SJCRH30 (cell line): ENCODE results near the gene SCLY. TPM values are rescaled to one million over a fixed set of nuclear protein-coding genes. Genes with fewer than 3 reads are reported as not detected.

Source experiments
- DNase-seq, 2 experiments: peaks; one replicate each; pipeline ENCODE4 v3.0.0-alpha.2; 2015 to 2020
- H3K27ac ChIP-seq: fragments of 250-450 bp; sonication (Bioruptor Pico); 2 replicates; pipeline ENCODE4 v1.5.1; 2020; ENCODE audit warnings: mild to moderate bottlenecking, moderate library complexity
- H3K27me3 ChIP-seq: fragments of 250-450 bp; sonication (Bioruptor Pico); 2 replicates; pipeline ENCODE4 v1.5.1; 2020; ENCODE audit warnings: mild to moderate bottlenecking, moderate library complexity
- H3K36me3 ChIP-seq: fragments of 250-450 bp; sonication (Bioruptor Pico); 2 replicates; pipeline ENCODE4 v1.5.1; 2020; ENCODE audit warnings: mild to moderate bottlenecking, moderate library complexity
- H3K4me1 ChIP-seq: fragments of 250-450 bp; sonication (Bioruptor Pico); 2 replicates; pipeline ENCODE4 v1.5.1; 2020; ENCODE audit warnings: mild to moderate bottlenecking, moderate library complexity
- H3K4me3 ChIP-seq: fragments of 250-450 bp; sonication (Bioruptor Pico); 2 replicates; pipeline ENCODE4 v1.5.1; 2020; ENCODE audit warnings: mild to moderate bottlenecking, moderate library complexity
- H3K9me3 ChIP-seq: fragments of 250-450 bp; sonication (Bioruptor Pico); replicated peaks from 2 replicates; pipeline ENCODE4 v1.5.1; 2020; ENCODE audit warnings: mild to moderate bottlenecking, moderate library complexity
- total RNA-seq: library from RNA; depleted of rRNA; stranded (reverse); fragments of >200 nt; shearing (Covaris generic); gene quantifications from 2 replicates; pipeline ENCODE4 v1.2.3, GENCODE V29; 2014; rRNA removed

Gene SCLY, protein sequence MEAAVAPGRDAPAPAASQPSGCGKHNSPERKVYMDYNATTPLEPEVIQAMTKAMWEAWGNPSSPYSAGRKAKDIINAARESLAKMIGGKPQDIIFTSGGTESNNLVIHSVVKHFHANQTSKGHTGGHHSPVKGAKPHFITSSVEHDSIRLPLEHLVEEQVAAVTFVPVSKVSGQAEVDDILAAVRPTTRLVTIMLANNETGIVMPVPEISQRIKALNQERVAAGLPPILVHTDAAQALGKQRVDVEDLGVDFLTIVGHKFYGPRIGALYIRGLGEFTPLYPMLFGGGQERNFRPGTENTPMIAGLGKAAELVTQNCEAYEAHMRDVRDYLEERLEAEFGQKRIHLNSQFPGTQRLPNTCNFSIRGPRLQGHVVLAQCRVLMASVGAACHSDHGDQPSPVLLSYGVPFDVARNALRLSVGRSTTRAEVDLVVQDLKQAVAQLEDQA
- total RNA-seq = 35.9 and 36.7 TPM in 2 replicates

DNA sequence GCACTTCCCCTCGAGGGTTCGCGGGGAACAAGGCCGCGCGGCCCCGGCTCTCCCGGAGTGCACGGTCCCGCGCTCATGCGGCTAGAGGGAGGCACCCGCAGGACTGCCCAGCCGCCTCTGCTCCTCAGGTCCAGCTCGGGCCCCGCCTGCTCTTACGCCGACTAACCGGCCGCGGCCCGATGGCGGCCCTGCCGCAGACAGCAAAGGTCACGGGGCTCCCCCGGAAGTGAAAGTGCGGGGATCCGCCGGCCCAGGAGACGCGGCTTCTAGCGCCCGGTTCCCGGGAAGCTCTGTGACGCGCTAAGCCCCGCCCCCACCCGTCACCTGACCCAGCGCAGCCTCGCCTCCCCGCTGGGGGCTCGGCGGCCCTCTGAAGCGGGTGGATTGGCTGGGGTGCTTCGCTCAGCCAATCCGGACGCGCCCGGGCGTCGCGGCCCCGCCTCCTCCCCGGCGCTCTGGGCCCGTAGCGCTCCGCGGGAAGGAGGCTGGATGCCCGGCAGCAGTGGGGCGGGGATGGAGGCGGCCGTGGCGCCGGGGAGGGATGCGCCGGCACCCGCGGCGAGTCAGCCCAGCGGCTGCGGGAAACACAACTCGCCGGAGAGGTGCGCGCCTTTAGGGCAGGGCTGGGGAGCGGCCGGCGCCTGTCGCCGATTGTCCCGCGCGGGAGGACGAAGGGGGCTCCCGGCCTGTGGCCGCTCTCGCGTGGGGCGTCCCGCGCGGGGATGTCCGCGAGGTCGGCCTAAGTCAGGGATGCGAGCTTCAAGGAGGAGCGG, at the start of gene SCLY:
Gene SCLY (plus strand): TSS at position 460 of the 773 bp plus-strand sequence. CDS start 54 bp downstream, at position 514.
- peaks cover 9% of the 10 kb centered on the region for H3K36me3 ChIP-seq
- H3K4me3 ChIP-seq = peak within 1 kb of the TSS; percentile 92
- H3K4me1 ChIP-seq = peaks cover 18% of the 10 kb centered on the region
- peak within 1 kb of the TSS; percentile 80 for H3K27ac ChIP-seq
- DNase-seq = peak; percentile 98 to 99
- H3K9me3 ChIP-seq = no peaks in the 10 kb centered on the region
- no peaks in the 10 kb centered on the region for H3K27me3 ChIP-seq

DNA sequence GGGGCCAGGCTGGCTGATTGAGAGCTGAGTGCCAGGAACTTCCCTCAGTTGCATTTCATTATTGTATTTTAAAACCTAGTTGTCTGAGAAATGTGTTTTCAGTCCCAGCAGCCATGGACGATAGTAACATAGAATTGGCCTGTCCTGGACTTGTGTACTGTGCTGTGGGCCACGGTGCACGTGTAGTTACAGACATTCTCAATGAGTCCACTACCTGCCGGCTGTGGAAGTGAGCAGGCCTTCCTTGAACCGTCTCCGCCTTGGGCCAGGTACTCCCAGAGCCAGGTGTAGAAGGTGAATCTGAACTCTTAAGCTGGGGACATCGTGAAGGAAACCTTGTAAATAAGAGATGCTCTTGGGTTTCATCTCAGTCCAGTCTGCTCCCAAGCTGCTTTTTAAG, 47.0 kb upstream of the SCLY start:
- H3K4me1 ChIP-seq = no peaks in the 10 kb centered on the region
- H3K27ac ChIP-seq = no peak overlapping the region
- no peaks in the 10 kb centered on the region for H3K27me3 ChIP-seq
- no peaks in the 10 kb centered on the region for H3K36me3 ChIP-seq
- no peak for DNase-seq
- H3K9me3 ChIP-seq = no peaks in the 10 kb centered on the region
- no peak overlapping the region for H3K4me3 ChIP-seq

GRCh38 chr2:238015705-238016104, 45.1 kb upstream of the SCLY start:
- H3K4me1 ChIP-seq = no peaks in the 10 kb centered on the region
- H3K27me3 ChIP-seq = no peaks in the 10 kb centered on the region
- H3K27ac ChIP-seq = no peak overlapping the region
- H3K36me3 ChIP-seq = no peaks in the 10 kb centered on the region
- no peak overlapping the region for H3K4me3 ChIP-seq
- no peak for DNase-seq
- no peaks in the 10 kb centered on the region for H3K9me3 ChIP-seq

- no peak overlapping the region for H3K4me3 ChIP-seq
- H3K36me3 ChIP-seq = no peaks in the 10 kb centered on the region
- no peaks in the 10 kb centered on the region for H3K4me1 ChIP-seq
- H3K27ac ChIP-seq = no peak overlapping the region
- H3K27me3 ChIP-seq = no peaks in the 10 kb centered on the region
- no peaks in the 10 kb centered on the region for H3K9me3 ChIP-seq
- DNase-seq = no peak
Observed at GRCh38 chr2:238016526-238016925, 44.3 kb upstream of the SCLY start.

- Histone ChIP-seq H3K27ac (no peak overlapping the region), H3K4me3 (no peak overlapping the region), H3K36me3 (no peaks in the 10 kb centered on the region), H3K27me3 (no peaks in the 10 kb centered on the region), H3K9me3 (no peaks in the 10 kb centered on the region), H3K4me1 (no peaks in the 10 kb centered on the region)
- no peak for DNase-seq
Observed at GRCh38 chr2:238019962-238020361, 40.8 kb upstream of the SCLY start.

DNA sequence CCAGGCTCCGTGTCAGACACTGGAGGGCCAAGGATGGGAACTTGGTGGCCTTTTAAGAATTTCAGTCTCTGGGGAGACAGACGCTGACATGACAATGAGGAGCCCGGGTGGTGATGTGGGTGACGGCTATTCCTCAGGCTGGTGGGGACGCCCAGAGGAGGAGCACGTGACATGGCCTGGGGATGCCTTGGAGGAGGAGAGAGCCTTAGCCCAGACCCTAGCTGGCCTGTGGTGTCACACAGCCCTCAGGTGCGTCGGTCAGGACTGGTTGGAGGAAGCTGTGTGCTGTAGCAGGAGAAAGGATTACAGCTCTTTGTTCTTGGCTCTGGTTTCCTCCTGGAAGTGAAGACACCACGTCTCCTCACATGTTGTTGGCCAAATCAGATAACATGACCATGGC, 40.0 kb upstream of the SCLY start:
- no peaks in the 10 kb centered on the region; the same call in 1 of the 2 replicates for H3K36me3 ChIP-seq
- no peaks in the 10 kb centered on the region for H3K9me3 ChIP-seq
- H3K27ac ChIP-seq = no peak overlapping the region
- no peaks in the 10 kb centered on the region for H3K27me3 ChIP-seq
- no peaks in the 10 kb centered on the region for H3K4me1 ChIP-seq
- no peak for DNase-seq
- no peak overlapping the region for H3K4me3 ChIP-seq

DNA sequence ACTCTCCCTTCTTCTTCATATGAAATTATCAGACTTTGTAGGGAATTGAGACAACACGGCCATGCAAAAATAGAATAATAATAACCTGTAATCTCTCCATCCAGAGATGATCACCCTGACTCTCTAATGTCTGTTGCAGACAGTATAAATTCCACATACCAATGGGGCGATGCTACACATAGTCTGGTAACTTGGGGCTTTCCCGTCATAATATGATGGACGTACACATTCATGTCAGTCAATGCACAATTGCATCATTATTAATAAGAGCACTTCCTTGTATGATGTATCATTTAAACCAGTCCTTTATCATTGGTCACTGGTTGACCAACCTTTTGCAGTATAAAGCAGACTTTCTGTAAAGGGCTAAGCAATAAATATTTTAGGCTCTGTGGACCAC, 39.5 kb upstream of the SCLY start:
- Histone ChIP-seq H3K9me3 (no peaks in the 10 kb centered on the region), H3K27ac (no peak overlapping the region), H3K4me1 (no peaks in the 10 kb centered on the region), H3K36me3 (no peaks in the 10 kb centered on the region; the same call in 1 of the 2 replicates), H3K27me3 (no peaks in the 10 kb centered on the region), H3K4me3 (no peak overlapping the region)
- DNase-seq = no peak

GRCh38 chr2:238022594-238023157, 38.1 kb upstream of the SCLY start:
- Histone ChIP-seq H3K4me3 (no peak overlapping the region), H3K9me3 (no peaks in the 10 kb centered on the region), H3K4me1 (no peaks in the 10 kb centered on the region), H3K36me3 (no peaks in the 10 kb centered on the region; the same call in 1 of the 2 replicates), H3K27ac (no peak overlapping the region), H3K27me3 (no peaks in the 10 kb centered on the region)
- no peak for DNase-seq

DNA sequence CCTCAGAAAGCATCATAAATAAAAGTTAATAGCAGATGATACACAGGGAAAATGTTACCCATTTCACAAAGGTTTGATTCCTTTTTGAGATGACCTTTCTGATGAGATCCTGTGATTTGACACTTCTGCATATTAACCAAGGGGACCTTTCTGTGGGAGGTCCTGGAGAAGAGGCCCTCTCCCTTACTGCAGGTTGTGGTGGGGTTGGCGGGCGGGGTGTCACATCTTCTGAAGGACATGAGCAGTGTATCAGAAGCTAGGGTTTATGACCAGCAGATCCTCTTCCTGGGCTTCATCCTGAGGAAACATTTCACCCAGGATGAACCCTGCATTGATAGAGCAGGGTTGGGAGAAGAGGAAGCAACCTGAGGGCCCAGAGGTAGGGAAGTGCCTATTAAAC, 37.2 kb upstream of the SCLY start:
- Histone ChIP-seq H3K4me1 (no peaks in the 10 kb centered on the region), H3K36me3 (no peaks in the 10 kb centered on the region; the same call in 1 of the 2 replicates), H3K27me3 (no peaks in the 10 kb centered on the region), H3K4me3 (no peak overlapping the region), H3K9me3 (no peaks in the 10 kb centered on the region), H3K27ac (no peak overlapping the region)
- no peak for DNase-seq

- Histone ChIP-seq H3K4me3 (no peak overlapping the region), H3K4me1 (no peaks in the 10 kb centered on the region), H3K36me3 (no peaks in the 10 kb centered on the region; the same call in 1 of the 2 replicates), H3K27ac (no peak overlapping the region), H3K27me3 (no peaks in the 10 kb centered on the region), H3K9me3 (no peaks in the 10 kb centered on the region)
- no peak for DNase-seq
Observed at GRCh38 chr2:238024986-238025385, 35.8 kb upstream of the SCLY start.

DNA sequence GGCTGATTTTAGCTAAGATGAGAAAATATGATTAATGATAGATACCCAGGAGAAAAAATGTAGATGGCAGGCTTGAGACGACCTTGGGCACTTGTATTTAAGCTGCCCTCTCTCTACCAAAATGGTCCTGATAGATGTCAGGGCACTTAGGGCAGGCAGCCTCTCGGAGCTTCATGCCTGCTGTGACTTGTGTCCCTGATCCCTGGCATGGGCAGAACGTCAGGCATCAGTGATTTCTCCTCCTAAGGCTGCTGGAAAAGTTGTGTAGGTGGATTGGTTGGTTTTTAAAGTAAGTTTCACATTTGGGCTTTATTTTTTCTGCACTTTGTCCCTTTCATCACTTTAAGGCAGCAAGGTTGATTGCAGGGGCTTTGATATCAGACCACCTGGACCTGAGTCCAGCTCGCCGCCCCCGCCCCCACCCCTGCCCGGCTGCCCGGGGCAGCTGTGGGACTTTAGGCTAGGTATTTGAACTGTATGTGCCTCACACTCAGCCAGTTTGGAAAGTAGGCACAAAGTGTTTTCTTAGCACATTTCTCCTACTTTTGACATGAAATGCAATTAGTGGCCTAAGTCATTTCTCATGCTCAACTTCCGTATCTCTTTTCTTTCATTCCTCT, 35.0 kb upstream of the SCLY start:
- H3K9me3 ChIP-seq = no peaks in the 10 kb centered on the region
- no peaks in the 10 kb centered on the region for H3K4me1 ChIP-seq
- no peak overlapping the region for H3K4me3 ChIP-seq
- no peak for DNase-seq
- H3K36me3 ChIP-seq = no peaks in the 10 kb centered on the region; the same call in 1 of the 2 replicates
- H3K27ac ChIP-seq = no peak overlapping the region
- H3K27me3 ChIP-seq = no peaks in the 10 kb centered on the region

DNA sequence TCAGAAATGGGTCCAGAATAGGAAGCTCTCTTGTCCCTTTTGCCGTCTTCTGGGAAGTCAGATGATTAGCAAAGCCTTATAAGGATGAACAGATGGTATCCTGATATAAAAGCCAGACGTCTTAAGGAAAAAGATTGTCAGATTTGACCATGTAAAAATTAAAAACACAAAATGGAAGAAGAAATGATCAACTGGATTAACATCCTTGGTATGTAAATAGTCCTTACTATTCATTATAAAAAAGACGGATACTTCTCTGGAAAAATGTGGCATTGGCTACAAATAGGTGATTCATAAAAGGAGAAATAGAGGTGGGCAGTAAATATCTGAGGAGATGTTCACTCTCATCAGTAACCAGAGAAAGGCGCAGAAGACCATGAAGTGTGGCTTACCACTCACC, 33.7 kb upstream of the SCLY start:
- Histone ChIP-seq H3K27me3 (no peaks in the 10 kb centered on the region), H3K9me3 (no peaks in the 10 kb centered on the region), H3K4me1 (no peaks in the 10 kb centered on the region), H3K4me3 (no peak overlapping the region), H3K36me3 (no peaks in the 10 kb centered on the region; the same call in 1 of the 2 replicates), H3K27ac (no peak overlapping the region)
- DNase-seq = no peak

GRCh38 chr2:238027591-238028415, 33.0 kb upstream of the SCLY start:
- Histone ChIP-seq H3K4me1 (no peaks in the 10 kb centered on the region), H3K9me3 (no peaks in the 10 kb centered on the region), H3K36me3 (no peaks in the 10 kb centered on the region; the same call in 1 of the 2 replicates), H3K27ac (no peak overlapping the region), H3K4me3 (no peak overlapping the region), H3K27me3 (no peaks in the 10 kb centered on the region)
- no peak for DNase-seq

- Histone ChIP-seq H3K36me3 (no peaks in the 10 kb centered on the region; the same call in 1 of the 2 replicates), H3K27me3 (no peaks in the 10 kb centered on the region), H3K9me3 (no peaks in the 10 kb centered on the region), H3K4me1 (no peaks in the 10 kb centered on the region), H3K27ac (no peak overlapping the region), H3K4me3 (no peak overlapping the region)
- no peak for DNase-seq
Observed at GRCh38 chr2:238029853-238030252, 30.9 kb upstream of the SCLY start.
